Osteoblast (primary cell): ENCODE data around the gene CAMK1. TPM values are rescaled to one million over a fixed set of nuclear protein-coding genes. Genes with fewer than 3 reads are reported as not detected.

Experiments used
- DNase-seq: peaks from one replicate; pipeline ENCODE4 v3.0.0; 2011; ENCODE audit warnings: low spot score, mixed read lengths; ENCODE audit not compliant: insufficient read length; ENCODE audit errors: missing footprints
- H2AFZ ChIP-seq: 2 replicates; pipeline ENCODE4 v1.6.0; 2011; ENCODE audit warnings: mild to moderate bottlenecking, low read length
- H3K27ac ChIP-seq: 2 replicates; pipeline ENCODE4 v1.5.1; 2011; ENCODE audit warnings: mild to moderate bottlenecking, low read depth, low read length, moderate library complexity
- H3K27me3 ChIP-seq: 2 replicates; pipeline ENCODE4 v1.6.0; 2012; ENCODE audit warnings: mild to moderate bottlenecking, control low read depth, inconsistent platforms, low read length, moderate library complexity; ENCODE audit not compliant: insufficient read depth
- H3K36me3 ChIP-seq: 2 replicates; pipeline ENCODE4 v1.5.1; 2011; ENCODE audit warnings: mild to moderate bottlenecking, low read length, control low read depth, moderate library complexity; ENCODE audit not compliant: insufficient read depth
- H3K4me1 ChIP-seq: 2 replicates; pipeline ENCODE4 v1.5.1; 2011; ENCODE audit warnings: mild to moderate bottlenecking, low read length, control low read depth, moderate library complexity; ENCODE audit not compliant: insufficient read depth
- H3K4me2 ChIP-seq: 2 replicates; pipeline ENCODE4 v1.6.0; 2011; ENCODE audit warnings: mild to moderate bottlenecking, low read length; ENCODE audit not compliant: insufficient read depth
- H3K4me3 ChIP-seq: fragments of 200-600 bp; sonication (generic); 3 replicates; pipeline ENCODE4 v1.5.1; 2012; ENCODE audit warnings: mild to moderate bottlenecking, low read length, inconsistent platforms; ENCODE audit not compliant: insufficient read depth
- H3K79me2 ChIP-seq: 2 replicates; pipeline ENCODE4 v1.6.0; 2012; ENCODE audit warnings: mild to moderate bottlenecking, low read length, control low read depth, inconsistent platforms; ENCODE audit not compliant: insufficient read depth
- H3K9me3 ChIP-seq: 2 replicates; pipeline ENCODE4 v1.5.1; 2011; ENCODE audit warnings: low read depth, low read length, control low read depth
- H4K20me1 ChIP-seq: 2 replicates; pipeline ENCODE4 v1.6.0; 2012; ENCODE audit warnings: mild to moderate bottlenecking, low read length, control low read depth; ENCODE audit not compliant: insufficient read depth
- total RNA-seq: library from RNA; depleted of rRNA; stranded (reverse); fragments of >200 nt; gene quantifications from 2 replicates; pipeline ENCODE4 v1.2.3, GENCODE V29; 2012
- TF ChIP-seq, protein P1 (sequence below): IDR thresholded peaks from 2 replicates; pipeline ENCODE4 v1.5.1; 2011; ENCODE audit warnings: mild to moderate bottlenecking, low read depth, low read length, moderate library complexity; ENCODE audit errors: extremely low read depth

Gene CAMK1
- total RNA-seq, 1 donor, result 22.1 TPM

DNA sequence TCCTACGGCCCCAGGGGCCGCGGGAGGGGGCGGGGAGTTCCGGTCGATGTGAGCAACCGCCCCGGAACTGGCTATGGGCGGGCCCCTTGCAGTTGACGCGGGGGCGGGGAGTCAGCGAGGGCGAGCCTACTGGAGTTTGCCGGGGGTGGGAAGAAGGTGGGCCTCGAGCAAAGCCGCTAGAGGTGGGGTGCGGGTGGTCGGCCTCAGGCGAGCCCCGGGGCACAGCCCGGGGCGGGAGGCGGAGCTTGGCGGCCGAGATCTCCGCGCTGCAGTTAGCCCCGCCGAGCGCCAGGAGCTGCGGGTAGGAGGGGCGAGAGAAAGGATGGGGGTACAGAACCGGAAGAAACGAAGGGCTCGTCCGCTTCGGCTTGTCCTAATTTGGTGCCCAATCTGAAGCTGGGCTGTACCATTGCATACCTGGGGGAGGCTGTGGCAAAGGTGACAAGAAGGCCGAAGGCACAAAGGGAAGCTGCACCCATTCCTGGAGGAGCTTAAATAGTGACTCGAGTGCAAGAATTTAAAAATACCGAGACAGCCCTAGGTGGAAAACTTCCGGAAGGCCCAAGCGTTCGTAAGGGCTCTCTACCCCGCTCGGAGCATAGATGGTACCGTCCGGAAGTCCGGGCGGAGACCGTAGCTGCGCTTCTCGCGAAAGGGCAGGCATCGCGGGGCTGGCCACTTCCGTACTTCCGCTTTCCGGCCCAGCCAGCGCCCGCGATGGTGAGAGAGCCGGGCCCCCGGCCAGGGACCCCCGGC lies 22.8 kb upstream of the CAMK1 start, which contains the start of the genes ARPC4 and TADA3:
Gene ARPC4, plus strand, starts transcription at position 678 of the 756 bp plus-strand sequence. Its CDS starts 40 bp downstream, at position 718.
Gene TADA3, minus strand, starts transcription at position 69 of the 756 bp plus-strand sequence. CDS start 1,007 bp downstream, outside the sequence.
- Histone ChIP-seq H3K9me3 (no peaks in the 10 kb centered on the region), H3K36me3 (peaks cover 30% of the 10 kb centered on the region), H3K4me2 (peak within 1 kb of the TSS; percentile 99), H3K4me1 (peaks cover 12% of the 10 kb centered on the region), H3K27ac (peak within 1 kb of the TSS; percentile 93), H4K20me1 (peaks cover 20% of the 10 kb centered on the region), H3K4me3 (peak within 1 kb of the TSS; percentile 91), H3K27me3 (no peaks in the 10 kb centered on the region), H2AFZ (peak within 1 kb of the TSS; percentile 78), H3K79me2 (peaks cover 57% of the 10 kb centered on the region)
- peak; percentile 98 for DNase-seq
- TF ChIP-seq, protein P1, sequence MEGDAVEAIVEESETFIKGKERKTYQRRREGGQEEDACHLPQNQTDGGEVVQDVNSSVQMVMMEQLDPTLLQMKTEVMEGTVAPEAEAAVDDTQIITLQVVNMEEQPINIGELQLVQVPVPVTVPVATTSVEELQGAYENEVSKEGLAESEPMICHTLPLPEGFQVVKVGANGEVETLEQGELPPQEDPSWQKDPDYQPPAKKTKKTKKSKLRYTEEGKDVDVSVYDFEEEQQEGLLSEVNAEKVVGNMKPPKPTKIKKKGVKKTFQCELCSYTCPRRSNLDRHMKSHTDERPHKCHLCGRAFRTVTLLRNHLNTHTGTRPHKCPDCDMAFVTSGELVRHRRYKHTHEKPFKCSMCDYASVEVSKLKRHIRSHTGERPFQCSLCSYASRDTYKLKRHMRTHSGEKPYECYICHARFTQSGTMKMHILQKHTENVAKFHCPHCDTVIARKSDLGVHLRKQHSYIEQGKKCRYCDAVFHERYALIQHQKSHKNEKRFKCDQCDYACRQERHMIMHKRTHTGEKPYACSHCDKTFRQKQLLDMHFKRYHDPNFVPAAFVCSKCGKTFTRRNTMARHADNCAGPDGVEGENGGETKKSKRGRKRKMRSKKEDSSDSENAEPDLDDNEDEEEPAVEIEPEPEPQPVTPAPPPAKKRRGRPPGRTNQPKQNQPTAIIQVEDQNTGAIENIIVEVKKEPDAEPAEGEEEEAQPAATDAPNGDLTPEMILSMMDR, result no peak

DNA sequence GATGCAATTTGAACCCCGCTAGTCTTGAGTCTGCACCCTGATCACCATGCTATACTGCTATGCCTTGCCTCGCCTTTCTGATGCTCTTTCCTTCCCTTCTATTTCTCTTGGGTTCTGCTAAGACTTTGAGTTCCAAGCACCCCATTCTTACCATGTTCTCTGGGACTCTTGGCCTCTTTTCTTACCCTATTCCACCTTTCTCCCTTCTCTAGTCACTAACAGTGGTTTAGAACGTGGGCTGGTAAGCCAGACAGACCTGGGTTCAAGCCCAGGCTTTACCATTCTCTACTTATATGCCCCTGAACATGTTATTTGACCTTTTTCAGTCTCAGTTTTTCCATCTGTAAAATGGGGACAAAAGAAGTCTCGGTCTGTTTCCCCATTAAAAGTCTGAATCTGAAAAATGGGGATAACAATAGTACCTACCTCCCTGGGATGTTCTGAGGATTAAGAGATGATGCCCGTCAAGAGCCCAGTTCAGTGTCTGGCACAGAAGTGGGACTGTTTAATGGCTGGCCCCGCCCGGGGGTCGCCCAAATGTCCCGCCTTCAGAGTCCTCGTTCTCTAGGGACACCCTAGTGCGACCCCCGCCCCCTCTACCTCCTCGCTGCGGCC lies 22.1 kb upstream of the CAMK1 start:
- H3K4me2 ChIP-seq, result peak overlapping the region; percentile 99
- H3K4me3 ChIP-seq, result peak overlapping the region; percentile 91
- no peaks in the 10 kb centered on the region for H3K9me3 ChIP-seq
- H3K27me3 ChIP-seq, result no peaks in the 10 kb centered on the region
- H3K27ac ChIP-seq, result peak overlapping the region; percentile 93
- H3K79me2 ChIP-seq, result peaks cover 50% of the 10 kb centered on the region
- peak overlapping the region; percentile 73 for H2AFZ ChIP-seq
- H3K4me1 ChIP-seq, result peaks cover 12% of the 10 kb centered on the region
- TF ChIP-seq, protein P1, result no peak
- peak; percentile 9 for DNase-seq
- peaks cover 14% of the 10 kb centered on the region for H4K20me1 ChIP-seq
- peaks cover 33% of the 10 kb centered on the region for H3K36me3 ChIP-seq

DNA sequence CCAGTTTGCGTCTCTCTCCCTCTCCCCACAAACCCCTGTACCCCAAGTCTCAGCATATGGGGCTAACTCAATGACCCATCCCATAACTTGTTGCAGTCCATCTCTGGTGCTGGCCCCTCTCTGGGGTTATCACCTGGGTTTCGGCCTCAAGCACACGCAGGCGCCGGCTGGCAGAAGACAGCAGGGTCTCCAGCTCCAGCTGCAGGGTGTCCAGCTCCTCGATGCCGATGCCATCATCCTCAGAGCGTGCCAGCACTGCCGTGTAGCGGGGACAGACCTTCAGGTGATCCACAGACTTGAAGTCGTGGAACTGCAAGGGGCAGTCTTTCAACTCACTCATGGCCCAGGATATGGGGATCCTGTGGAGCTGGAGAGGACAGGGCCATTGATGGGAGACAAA lies 21.4 kb upstream of the CAMK1 start:
- Histone ChIP-seq H3K27me3 (no peaks in the 10 kb centered on the region), H3K4me1 (peaks cover 12% of the 10 kb centered on the region), H3K9me3 (no peaks in the 10 kb centered on the region), H3K27ac (no peak overlapping the region), H3K4me2 (peak overlapping the region; percentile 99), H4K20me1 (peaks cover 12% of the 10 kb centered on the region), H3K36me3 (peaks cover 40% of the 10 kb centered on the region), H2AFZ (no peak overlapping the region), H3K4me3 (no peak overlapping the region), H3K79me2 (peaks cover 43% of the 10 kb centered on the region)
- DNase-seq, result peak; percentile 68
- TF ChIP-seq, protein P1, result no peak

DNA sequence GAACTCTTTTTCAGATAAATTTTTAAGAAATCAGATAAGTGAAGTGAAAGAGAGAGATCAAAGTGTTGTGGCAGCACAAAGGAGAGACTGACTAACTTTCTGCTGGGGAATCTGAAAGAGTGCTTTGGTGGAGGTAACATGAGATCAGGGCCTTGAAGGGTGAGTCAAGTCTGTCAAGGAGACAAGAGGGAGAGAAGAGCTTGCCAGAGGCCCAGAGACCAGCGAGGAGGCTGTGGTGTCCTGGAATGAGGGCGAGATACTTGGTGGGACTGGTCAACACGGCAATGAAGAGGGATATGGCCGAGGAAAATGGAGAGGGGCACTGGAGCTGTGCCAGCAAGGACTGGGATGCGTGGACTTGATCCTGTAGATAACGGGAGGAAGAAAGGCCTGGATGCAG lies 18.0 kb upstream of the CAMK1 start:
- no peak overlapping the region for H3K4me3 ChIP-seq
- peaks cover 11% of the 10 kb centered on the region for H3K79me2 ChIP-seq
- TF ChIP-seq, protein P1, result no peak

More for the DNA sequence above, 18.0 kb upstream of the CAMK1 start:
- Histone ChIP-seq H3K9me3 (no peaks in the 10 kb centered on the region), H3K4me2 (no peak overlapping the region), H4K20me1 (no peaks in the 10 kb centered on the region), H2AFZ (no peak overlapping the region), H3K36me3 (peaks cover 54% of the 10 kb centered on the region), H3K27me3 (no peaks in the 10 kb centered on the region), H3K4me1 (peaks cover 7% of the 10 kb centered on the region), H3K27ac (no peak overlapping the region)
- DNase-seq, result no peak
